ENCODE measurements around the gene PDE10A. TPM values are rescaled to one million over a fixed set of nuclear protein-coding genes. Genes with fewer than 3 reads are reported as not detected.

Gene PDE10A
- total and polyA plus RNA-seq, 2 experiments from 2014 or later = 2.0 to 7.2 TPM

DNA sequence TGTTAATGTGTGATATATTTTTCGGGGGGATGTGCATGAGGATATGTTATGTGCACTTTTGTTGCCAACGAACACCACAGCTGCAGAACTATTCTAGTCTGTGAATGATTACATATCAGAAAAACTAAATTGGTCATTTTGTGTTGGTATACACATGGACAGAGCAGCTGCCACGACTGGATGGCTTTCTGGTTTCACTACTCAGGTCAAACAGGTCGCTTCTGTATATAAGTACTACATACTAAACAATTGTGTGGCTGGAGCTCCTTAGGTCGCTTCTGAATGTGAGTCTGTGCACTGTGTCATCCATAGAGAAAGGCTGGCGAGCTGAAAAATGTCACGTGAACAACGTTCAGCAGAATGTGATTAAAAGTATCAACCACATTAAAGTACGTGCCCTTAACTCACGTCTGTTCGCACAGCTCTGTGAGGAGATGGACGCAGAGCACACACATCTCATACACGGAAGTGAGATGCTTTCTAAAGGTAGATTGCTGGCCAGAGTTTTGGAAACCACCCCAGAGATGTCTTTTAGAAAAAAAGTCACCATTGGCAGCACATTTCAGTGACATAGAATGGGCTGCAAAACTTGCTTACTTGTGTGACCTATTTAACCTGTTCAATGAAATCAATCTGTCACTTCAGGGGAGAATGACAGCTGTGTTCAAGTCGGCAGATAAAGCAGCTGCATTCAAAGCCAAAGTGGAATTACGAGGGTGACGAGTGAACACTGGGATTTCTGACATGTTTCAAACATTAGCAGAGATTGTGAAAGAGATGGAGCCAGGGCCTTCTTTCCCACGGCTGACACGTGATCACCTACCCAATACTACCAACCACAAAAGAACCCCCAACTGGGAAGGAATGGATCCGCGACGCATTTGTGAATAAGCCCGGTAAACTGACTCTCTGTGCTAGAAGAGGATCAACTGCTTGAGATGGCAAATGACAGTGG is 176.6 kb downstream of the PDE10A start:
- Histone ChIP-seq H3K4me1 (ENCODE audit: insufficient read depth) (peaks cover 4% of the 10 kb centered on the region), H3K27ac (no peak overlapping the region), H2AFZ (no peak overlapping the region), H3K27me3 (no peaks in the 10 kb centered on the region), H3K9me3 (ENCODE audit: low read depth) (no peaks in the 10 kb centered on the region), H4K20me1 (ENCODE audit: insufficient read depth, poor library complexity, severe bottlenecking) (no peaks in the 10 kb centered on the region), H3K9me2 (replicated peaks; ENCODE audit: insufficient read depth) (no peaks in the 10 kb centered on the region), H3K4me2 (no peak overlapping the region), H3K4me3 (no peak overlapping the region), H3K36me3 (replicated peaks; ENCODE audit: insufficient read depth, low read depth) (no peaks in the 10 kb centered on the region), H3K79me2 (no peaks in the 10 kb centered on the region)
- WGBS (ENCODE audit: low lambda C conversion rate, missing lambda C conversion rate) = 76% methylated on average over 22 of the region's 22 CpGs
- DNase-seq (ENCODE audit: low spot score) = no peak
- no peak for TF ChIP-seq EZH2phosphoT487 (IDR thresholded peaks at IDR 0.05; ENCODE audit: low read depth, severe bottlenecking, unreplicated experiment)
- TF ChIP-seq EZH2 (IDR thresholded peaks at IDR 0.05; ENCODE audit: borderline replicate concordance) = no peak
- TF ChIP-seq CTCF (IDR thresholded peaks at IDR 0.05; ENCODE audit: poor library complexity) = no peak

- Histone ChIP-seq H3K36me3 (replicated peaks; ENCODE audit: insufficient read depth, low read depth) (no peaks in the 10 kb centered on the region), H3K4me3 (no peak overlapping the region), H3K9me3 (ENCODE audit: low read depth) (no peaks in the 10 kb centered on the region), H3K27ac (no peak overlapping the region), H3K4me1 (ENCODE audit: insufficient read depth) (peaks cover 4% of the 10 kb centered on the region), H3K9me2 (replicated peaks; ENCODE audit: insufficient read depth) (no peaks in the 10 kb centered on the region), H3K27me3 (no peaks in the 10 kb centered on the region), H2AFZ (no peak overlapping the region), H4K20me1 (ENCODE audit: insufficient read depth, poor library complexity, severe bottlenecking) (no peaks in the 10 kb centered on the region), H3K79me2 (no peaks in the 10 kb centered on the region), H3K4me2 (no peak overlapping the region)
- no peak for DNase-seq (ENCODE audit: low spot score)
- WGBS (ENCODE audit: low lambda C conversion rate, missing lambda C conversion rate) = 88% methylated on average over 13 of the region's 13 CpGs
- TF ChIP-seq EZH2 (IDR thresholded peaks at IDR 0.05; ENCODE audit: borderline replicate concordance) = no peak
- no peak for TF ChIP-seq EZH2phosphoT487 (IDR thresholded peaks at IDR 0.05; ENCODE audit: low read depth, severe bottlenecking, unreplicated experiment)
- TF ChIP-seq CTCF (IDR thresholded peaks at IDR 0.05; ENCODE audit: poor library complexity) = no peak
Observed at GRCh38 chr6:165484178-165484889, 178.7 kb downstream of the PDE10A start.

DNA sequence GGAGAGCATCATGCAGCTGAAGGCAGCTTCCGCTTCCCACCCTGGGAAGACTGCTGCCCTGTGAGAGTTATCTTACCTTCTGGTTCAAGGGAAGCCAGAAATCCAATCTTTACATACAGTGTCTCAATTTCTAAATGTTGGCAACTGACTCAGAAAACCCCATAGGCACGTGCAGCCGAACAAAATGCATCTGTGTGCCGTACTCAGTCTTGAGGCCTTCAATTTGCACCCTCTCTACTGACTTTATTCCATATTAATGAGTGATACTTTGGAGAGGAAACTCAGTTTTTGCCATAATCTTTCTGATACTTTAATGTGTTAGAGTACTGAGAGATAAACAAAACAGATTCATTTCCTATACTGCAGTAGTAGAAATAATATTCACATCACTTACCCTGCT is 181.1 kb downstream of the PDE10A start:
- Histone ChIP-seq H3K4me2 (no peak overlapping the region), H3K36me3 (replicated peaks; ENCODE audit: insufficient read depth, low read depth) (no peaks in the 10 kb centered on the region), H3K4me1 (ENCODE audit: insufficient read depth) (no peaks in the 10 kb centered on the region), H3K27ac (no peak overlapping the region), H3K27me3 (no peaks in the 10 kb centered on the region), H3K79me2 (no peaks in the 10 kb centered on the region), H2AFZ (no peak overlapping the region), H3K9me2 (replicated peaks; ENCODE audit: insufficient read depth) (no peaks in the 10 kb centered on the region), H3K9me3 (ENCODE audit: low read depth) (no peaks in the 10 kb centered on the region), H3K4me3 (no peak overlapping the region), H4K20me1 (ENCODE audit: insufficient read depth, poor library complexity, severe bottlenecking) (no peaks in the 10 kb centered on the region)
- no peak for TF ChIP-seq CTCF (IDR thresholded peaks at IDR 0.05; ENCODE audit: poor library complexity)
- 92% methylated on average over 4 of the region's 4 CpGs for WGBS (ENCODE audit: low lambda C conversion rate, missing lambda C conversion rate)
- DNase-seq (ENCODE audit: low spot score) = no peak
